ENCODE data around the gene WNT7B.
A peak's percentile ranks its signal among the peaks of the same experiment; 100 is the strongest.

The WNT7B gene

DNA sequence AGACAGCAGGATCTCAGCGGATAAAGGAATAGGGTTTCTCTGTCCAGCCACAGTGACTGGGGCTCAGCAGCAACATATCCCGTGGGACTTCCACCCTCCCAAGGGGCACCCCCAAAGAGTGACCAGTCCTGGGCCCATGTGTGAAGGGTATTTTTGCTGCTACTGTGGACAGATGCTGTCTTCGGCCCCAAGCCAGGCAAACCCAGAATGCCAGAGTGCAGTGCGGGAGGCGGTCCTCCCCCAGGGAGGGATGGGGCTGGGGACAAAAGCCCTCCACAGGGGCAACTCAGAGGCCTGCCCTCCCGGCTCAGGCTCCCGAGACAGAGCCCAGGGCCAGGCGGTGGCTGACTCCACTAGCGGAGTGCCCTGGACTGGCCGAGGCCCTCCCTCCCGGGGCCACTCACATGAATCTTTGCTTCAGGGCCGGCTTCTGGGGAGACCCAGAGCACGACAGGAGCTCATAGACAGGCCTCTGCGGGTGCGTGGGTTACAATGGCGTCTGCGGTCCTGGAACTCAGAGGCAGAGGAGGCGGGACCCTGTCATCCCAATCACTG is 34.7 kb upstream of the WNT7B start:
- H3K27ac ChIP-seq (ENCODE audit: poor library complexity, severe bottlenecking): peak overlapping the region; percentile 99
- H3K4me1 ChIP-seq (ENCODE audit: insufficient read depth, poor library complexity, severe bottlenecking): peaks cover 27% of the 10 kb centered on the region

GRCh38 chr22:46010951-46011626 is 34.1 kb upstream of the WNT7B start:
- ATAC-seq (ENCODE audit: low read depth) (no peak), DNase-seq (ENCODE audit: low spot score) (peak; percentile 59)
- Histone ChIP-seq H3K27ac (ENCODE audit: poor library complexity, severe bottlenecking) (peak overlapping the region; percentile 99), H3K4me1 (ENCODE audit: insufficient read depth, poor library complexity, severe bottlenecking) (peaks cover 27% of the 10 kb centered on the region), H3K36me3 (ENCODE audit: low read depth) (no peaks in the 10 kb centered on the region), H3K4me3 (ENCODE audit: severe bottlenecking) (no peak overlapping the region), H3K27me3 (ENCODE audit: insufficient read depth, poor library complexity, severe bottlenecking) (no peaks in the 10 kb centered on the region), H3K9me3 (ENCODE audit: severe bottlenecking) (no peaks in the 10 kb centered on the region)
- TF ChIP-seq CTCF (IDR thresholded peaks at IDR 0.05; ENCODE audit: poor library complexity, severe bottlenecking): no peak

More for the DNA sequence above, 34.7 kb upstream of the WNT7B start:
- DNase-seq (ENCODE audit: low spot score) (no peak), ATAC-seq (ENCODE audit: low read depth) (no peak)
- TF ChIP-seq CTCF (IDR thresholded peaks at IDR 0.05; ENCODE audit: poor library complexity, severe bottlenecking): no peak
- Histone ChIP-seq H3K4me3 (ENCODE audit: severe bottlenecking) (no peak overlapping the region), H3K27me3 (ENCODE audit: insufficient read depth, poor library complexity, severe bottlenecking) (no peaks in the 10 kb centered on the region), H3K36me3 (ENCODE audit: low read depth) (no peaks in the 10 kb centered on the region), H3K9me3 (ENCODE audit: severe bottlenecking) (no peaks in the 10 kb centered on the region)

- Histone ChIP-seq H3K9me3 (ENCODE audit: severe bottlenecking) (no peaks in the 10 kb centered on the region), H3K27me3 (ENCODE audit: insufficient read depth, poor library complexity, severe bottlenecking) (no peaks in the 10 kb centered on the region), H3K4me3 (ENCODE audit: severe bottlenecking) (no peak overlapping the region), H3K27ac (ENCODE audit: poor library complexity, severe bottlenecking) (peak overlapping the region; percentile 99), H3K4me1 (ENCODE audit: insufficient read depth, poor library complexity, severe bottlenecking) (peaks cover 27% of the 10 kb centered on the region), H3K36me3 (ENCODE audit: low read depth) (no peaks in the 10 kb centered on the region)
- DNase-seq (ENCODE audit: low spot score) (peak; percentile 39), ATAC-seq (ENCODE audit: low read depth) (no peak)
- TF ChIP-seq CTCF (IDR thresholded peaks at IDR 0.05; ENCODE audit: poor library complexity, severe bottlenecking): no peak
These were observed 33.4 kb upstream of the WNT7B start for GRCh38 chr22:46010207-46010867.

DNA sequence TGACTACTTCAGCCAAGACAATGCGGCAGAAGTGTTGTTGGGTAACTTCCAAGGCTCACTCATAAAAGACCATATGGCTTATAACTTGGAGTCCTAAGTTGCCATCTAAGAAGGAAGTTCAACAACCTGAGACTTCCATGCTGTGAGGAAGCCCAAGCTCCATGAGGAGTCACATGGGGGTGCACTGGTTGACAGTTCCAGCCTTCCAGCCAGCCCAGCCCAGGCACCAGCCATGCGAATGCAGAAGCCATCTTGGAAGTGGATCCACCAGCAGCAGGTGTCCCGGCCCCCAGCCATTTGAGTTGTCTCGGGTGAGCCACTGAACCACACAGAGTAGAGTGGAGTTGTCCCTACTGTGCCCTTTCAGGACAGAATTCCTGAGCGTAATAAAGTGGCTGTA is 32.8 kb upstream of the WNT7B start:
- Histone ChIP-seq H3K27ac (ENCODE audit: poor library complexity, severe bottlenecking) (peak overlapping the region; percentile 99), H3K4me1 (ENCODE audit: insufficient read depth, poor library complexity, severe bottlenecking) (peaks cover 27% of the 10 kb centered on the region), H3K27me3 (ENCODE audit: insufficient read depth, poor library complexity, severe bottlenecking) (no peaks in the 10 kb centered on the region), H3K9me3 (ENCODE audit: severe bottlenecking) (no peaks in the 10 kb centered on the region), H3K4me3 (ENCODE audit: severe bottlenecking) (no peak overlapping the region), H3K36me3 (ENCODE audit: low read depth) (no peaks in the 10 kb centered on the region)
- no peak for TF ChIP-seq CTCF (IDR thresholded peaks at IDR 0.05; ENCODE audit: poor library complexity, severe bottlenecking)
- DNase-seq (ENCODE audit: low spot score): peak; percentile 53
- no peak for ATAC-seq (ENCODE audit: low read depth)
